ENCODE measurements around the gene KRT35.

Gene KRT35

DNA sequence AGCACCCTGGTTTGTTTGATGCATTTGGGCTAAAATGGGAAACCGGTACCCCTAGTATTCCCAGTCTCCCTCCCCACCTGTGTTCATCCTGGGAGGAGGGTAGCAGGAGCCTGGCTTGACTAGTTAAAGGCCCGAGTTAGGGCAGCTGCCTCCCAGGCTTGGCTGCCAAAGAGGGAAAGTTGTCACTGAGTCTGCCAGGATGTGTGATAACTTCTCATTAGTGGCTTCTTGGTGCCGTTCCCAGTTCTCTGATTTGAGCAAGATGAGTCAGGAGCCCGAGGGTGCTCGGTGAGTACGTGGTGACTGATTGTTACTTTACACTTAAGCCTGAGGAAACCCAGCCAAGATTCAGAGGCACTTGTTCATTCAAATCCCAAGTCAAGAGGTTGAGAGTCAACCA, 16.3 kb downstream of the KRT35 start:
- H3K9ac ChIP-seq (ENCODE audit: low read depth, low read length): no peak overlapping the region

DNA sequence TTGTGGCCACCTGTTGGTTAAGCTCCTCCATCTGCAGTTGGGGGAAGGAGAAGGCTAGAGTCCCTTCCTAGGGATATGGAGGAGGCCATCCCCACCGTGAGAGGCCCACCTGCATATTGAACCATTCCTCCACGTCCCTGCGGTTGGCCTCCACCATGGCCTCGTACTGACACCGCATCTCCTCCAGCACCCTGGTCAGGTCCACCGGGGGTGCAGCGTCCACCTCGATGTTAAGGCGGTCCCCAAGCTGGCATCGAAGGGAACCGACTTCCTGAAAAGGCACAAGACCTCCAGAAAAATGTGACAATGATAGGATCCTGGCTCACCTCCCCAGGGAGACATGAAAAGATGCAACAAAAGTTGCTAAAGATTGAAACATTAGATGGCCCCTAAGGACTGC, 16.8 kb downstream of the KRT35 start:
- H3K9ac ChIP-seq (ENCODE audit: low read depth, low read length): no peak overlapping the region

More for the DNA sequence above, 16.3 kb downstream of the KRT35 start:
- Histone ChIP-seq H3K27me3 (ENCODE audit: control insufficient read depth, insufficient read depth, low read length) (no peaks in the 10 kb centered on the region), H3K36me3 (ENCODE audit: control insufficient read depth, insufficient read depth, low read length) (no peaks in the 10 kb centered on the region), H3K4me3 (ENCODE audit: low read depth, low read length) (no peak overlapping the region), H3K9me3 (ENCODE audit: control insufficient read depth, insufficient read depth, low read length) (no peaks in the 10 kb centered on the region), H3K27ac (ENCODE audit: low read depth, low read length) (no peak overlapping the region), H3K4me1 (ENCODE audit: control insufficient read depth, insufficient read depth, low read length) (no peaks in the 10 kb centered on the region)

DNA sequence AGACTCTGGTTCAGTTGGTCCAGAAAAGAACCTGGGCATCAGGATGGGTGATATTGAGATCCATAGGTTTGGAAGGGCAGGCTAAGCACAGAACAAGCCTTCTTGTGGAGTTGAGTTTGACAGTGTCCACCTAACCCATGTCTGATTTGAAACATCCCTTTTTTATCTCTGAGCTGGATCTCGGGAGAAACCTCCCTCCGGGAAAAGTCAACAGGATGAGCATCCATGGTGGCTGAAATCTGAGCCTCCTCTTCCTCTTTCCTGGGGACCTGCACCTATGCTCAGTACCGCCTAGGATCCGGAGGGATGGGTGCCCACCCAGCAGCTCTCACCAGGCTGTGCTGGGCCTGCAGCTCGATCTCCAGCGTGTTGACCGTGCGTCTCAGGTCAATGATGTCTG, 17.2 kb downstream of the KRT35 start:
- Histone ChIP-seq H3K9me3 (ENCODE audit: control insufficient read depth, insufficient read depth, low read length) (no peaks in the 10 kb centered on the region), H3K27me3 (ENCODE audit: control insufficient read depth, insufficient read depth, low read length) (no peaks in the 10 kb centered on the region), H3K4me3 (ENCODE audit: low read depth, low read length) (no peak overlapping the region), H3K36me3 (ENCODE audit: control insufficient read depth, insufficient read depth, low read length) (no peaks in the 10 kb centered on the region), H3K9ac (ENCODE audit: low read depth, low read length) (no peak overlapping the region), H3K27ac (ENCODE audit: low read depth, low read length) (no peak overlapping the region), H3K4me1 (ENCODE audit: control insufficient read depth, insufficient read depth, low read length) (no peaks in the 10 kb centered on the region)

More for the DNA sequence above, 16.8 kb downstream of the KRT35 start:
- Histone ChIP-seq H3K36me3 (ENCODE audit: control insufficient read depth, insufficient read depth, low read length) (no peaks in the 10 kb centered on the region), H3K4me1 (ENCODE audit: control insufficient read depth, insufficient read depth, low read length) (no peaks in the 10 kb centered on the region), H3K27ac (ENCODE audit: low read depth, low read length) (no peak overlapping the region), H3K9me3 (ENCODE audit: control insufficient read depth, insufficient read depth, low read length) (no peaks in the 10 kb centered on the region), H3K4me3 (ENCODE audit: low read depth, low read length) (no peak overlapping the region), H3K27me3 (ENCODE audit: control insufficient read depth, insufficient read depth, low read length) (no peaks in the 10 kb centered on the region)

DNA sequence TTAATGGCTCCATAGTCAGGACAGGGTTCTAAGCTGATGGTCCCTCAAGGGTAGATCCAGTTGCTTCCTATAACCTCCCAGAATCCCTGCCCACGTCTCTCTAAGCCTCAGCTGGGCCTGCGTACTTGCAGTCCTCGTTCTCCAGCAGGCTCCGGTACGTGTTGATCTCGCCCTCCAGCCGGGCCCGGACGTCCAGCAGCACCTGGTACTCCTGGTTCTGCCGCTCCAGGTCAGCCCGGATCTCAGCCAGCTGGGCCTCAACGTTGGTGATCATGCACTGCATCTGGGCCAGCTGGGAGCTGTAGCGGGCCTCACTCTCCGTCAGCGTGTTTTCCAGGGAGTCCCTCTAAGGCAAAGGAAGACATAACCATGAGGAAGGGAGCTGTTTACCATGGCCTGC, 18.2 kb downstream of the KRT35 start:
- Histone ChIP-seq H3K27me3 (ENCODE audit: control insufficient read depth, insufficient read depth, low read length) (no peaks in the 10 kb centered on the region), H3K4me3 (ENCODE audit: low read depth, low read length) (no peak overlapping the region), H3K9me3 (ENCODE audit: control insufficient read depth, insufficient read depth, low read length) (no peaks in the 10 kb centered on the region), H3K4me1 (ENCODE audit: control insufficient read depth, insufficient read depth, low read length) (no peaks in the 10 kb centered on the region), H3K36me3 (ENCODE audit: control insufficient read depth, insufficient read depth, low read length) (no peaks in the 10 kb centered on the region), H3K27ac (ENCODE audit: low read depth, low read length) (no peak overlapping the region), H3K9ac (ENCODE audit: low read depth, low read length) (no peak overlapping the region)

DNA sequence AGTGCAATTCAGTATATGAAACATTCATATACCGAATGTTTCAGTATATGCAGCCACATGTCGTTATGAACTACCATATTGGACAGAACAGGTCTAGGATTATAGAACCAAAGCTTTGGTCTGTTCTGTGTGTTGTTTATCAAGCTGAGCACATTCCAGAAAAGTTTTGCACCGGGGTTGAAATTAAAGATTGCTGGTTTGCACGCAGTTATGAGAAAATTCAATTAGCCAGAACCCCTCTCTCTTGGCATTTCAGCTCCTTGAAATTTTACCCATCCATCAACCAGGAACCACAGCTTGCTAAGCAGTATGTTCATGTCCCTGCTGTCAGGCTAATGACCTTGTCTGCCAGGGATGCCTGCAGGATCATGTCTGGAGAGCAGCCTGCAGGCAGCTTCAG, 23.3 kb downstream of the KRT35 start:
- no peak overlapping the region for H3K4me3 ChIP-seq (ENCODE audit: low read depth, low read length)
- no peaks in the 10 kb centered on the region for H3K9me3 ChIP-seq (ENCODE audit: control insufficient read depth, insufficient read depth, low read length)
- H3K27ac ChIP-seq (ENCODE audit: low read depth, low read length): no peak overlapping the region
- H3K9ac ChIP-seq (ENCODE audit: low read depth, low read length): no peak overlapping the region
- no peaks in the 10 kb centered on the region for H3K36me3 ChIP-seq (ENCODE audit: control insufficient read depth, insufficient read depth, low read length)
- H3K27me3 ChIP-seq (ENCODE audit: control insufficient read depth, insufficient read depth, low read length): no peaks in the 10 kb centered on the region
- H3K4me1 ChIP-seq (ENCODE audit: control insufficient read depth, insufficient read depth, low read length): no peaks in the 10 kb centered on the region

DNA sequence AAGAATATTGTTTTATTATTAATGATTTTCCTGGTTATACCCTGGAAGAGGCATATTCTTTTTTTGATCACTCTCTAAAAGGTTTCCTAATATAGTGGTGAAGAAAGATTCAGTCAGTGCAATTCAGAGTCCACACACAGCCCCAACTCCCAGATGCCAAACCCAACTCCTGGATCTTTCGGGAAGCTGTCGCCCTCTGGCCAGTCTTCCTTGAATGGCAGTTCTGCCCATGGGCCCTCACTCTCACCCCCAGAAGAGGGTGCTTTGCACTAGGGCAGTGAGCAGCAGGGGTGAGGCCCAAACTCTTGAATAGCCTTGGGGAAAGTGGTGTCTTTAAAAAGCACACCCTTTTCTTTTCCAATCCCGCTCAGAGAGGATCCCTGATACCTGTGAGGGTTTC, 24.7 kb downstream of the KRT35 start:
- Histone ChIP-seq H3K36me3 (ENCODE audit: control insufficient read depth, insufficient read depth, low read length) (no peaks in the 10 kb centered on the region), H3K4me3 (ENCODE audit: low read depth, low read length) (no peak overlapping the region), H3K27me3 (ENCODE audit: control insufficient read depth, insufficient read depth, low read length) (no peaks in the 10 kb centered on the region), H3K4me1 (ENCODE audit: control insufficient read depth, insufficient read depth, low read length) (no peaks in the 10 kb centered on the region), H3K27ac (ENCODE audit: low read depth, low read length) (no peak overlapping the region), H3K9me3 (ENCODE audit: control insufficient read depth, insufficient read depth, low read length) (no peaks in the 10 kb centered on the region), H3K9ac (ENCODE audit: low read depth, low read length) (no peak overlapping the region)

DNA sequence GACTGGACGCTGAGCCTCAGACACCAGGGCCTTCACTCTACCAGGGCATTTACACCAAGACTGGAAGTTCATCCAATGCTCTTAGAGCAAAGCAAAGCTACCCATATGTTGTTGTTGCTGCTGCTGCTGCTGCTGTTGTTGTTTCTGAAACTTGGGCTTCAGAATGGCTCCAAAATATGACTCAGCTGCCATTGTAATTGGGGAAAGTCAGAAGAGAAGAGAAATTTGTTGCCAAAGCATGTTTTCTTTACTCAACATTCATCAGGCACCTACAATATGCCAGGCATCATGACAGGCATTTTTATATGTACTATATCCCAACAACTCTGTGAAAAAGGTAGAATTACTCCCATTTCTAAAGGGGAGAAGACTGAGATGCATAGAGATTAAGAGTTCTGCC, 25.7 kb downstream of the KRT35 start:
- no peaks in the 10 kb centered on the region for H3K36me3 ChIP-seq (ENCODE audit: control insufficient read depth, insufficient read depth, low read length)
- no peak overlapping the region for H3K27ac ChIP-seq (ENCODE audit: low read depth, low read length)
- no peaks in the 10 kb centered on the region for H3K9me3 ChIP-seq (ENCODE audit: control insufficient read depth, insufficient read depth, low read length)
- H3K9ac ChIP-seq (ENCODE audit: low read depth, low read length): no peak overlapping the region
- no peak overlapping the region for H3K4me3 ChIP-seq (ENCODE audit: low read depth, low read length)
- no peaks in the 10 kb centered on the region for H3K4me1 ChIP-seq (ENCODE audit: control insufficient read depth, insufficient read depth, low read length)
- H3K27me3 ChIP-seq (ENCODE audit: control insufficient read depth, insufficient read depth, low read length): no peaks in the 10 kb centered on the region

DNA sequence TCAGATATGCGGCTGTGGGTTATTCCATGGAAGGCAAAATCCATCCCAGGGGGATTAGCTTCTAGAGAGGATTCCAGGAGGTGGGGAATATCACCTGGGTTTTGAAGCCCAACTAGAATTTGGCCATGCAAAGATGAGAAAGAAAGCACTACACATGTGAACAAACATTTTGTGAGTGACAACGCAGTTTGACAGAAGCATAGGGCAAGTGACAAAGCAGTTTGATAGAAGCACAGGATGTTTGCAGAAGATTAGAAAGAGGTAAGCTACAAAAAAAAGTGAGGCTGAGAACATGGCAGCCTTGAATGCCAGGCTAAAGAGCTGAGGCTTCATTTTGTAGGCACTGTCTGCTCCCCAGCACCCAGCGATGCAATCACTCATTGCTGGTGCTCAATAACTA, 27.9 kb downstream of the KRT35 start:
- no peaks in the 10 kb centered on the region for H3K36me3 ChIP-seq (ENCODE audit: control insufficient read depth, insufficient read depth, low read length)
- H3K27me3 ChIP-seq (ENCODE audit: control insufficient read depth, insufficient read depth, low read length): no peaks in the 10 kb centered on the region
- no peaks in the 10 kb centered on the region for H3K9me3 ChIP-seq (ENCODE audit: control insufficient read depth, insufficient read depth, low read length)
- H3K4me3 ChIP-seq (ENCODE audit: low read depth, low read length): no peak overlapping the region
- no peaks in the 10 kb centered on the region for H3K4me1 ChIP-seq (ENCODE audit: control insufficient read depth, insufficient read depth, low read length)
- H3K27ac ChIP-seq (ENCODE audit: low read depth, low read length): no peak overlapping the region
- no peak overlapping the region for H3K9ac ChIP-seq (ENCODE audit: low read depth, low read length)

DNA sequence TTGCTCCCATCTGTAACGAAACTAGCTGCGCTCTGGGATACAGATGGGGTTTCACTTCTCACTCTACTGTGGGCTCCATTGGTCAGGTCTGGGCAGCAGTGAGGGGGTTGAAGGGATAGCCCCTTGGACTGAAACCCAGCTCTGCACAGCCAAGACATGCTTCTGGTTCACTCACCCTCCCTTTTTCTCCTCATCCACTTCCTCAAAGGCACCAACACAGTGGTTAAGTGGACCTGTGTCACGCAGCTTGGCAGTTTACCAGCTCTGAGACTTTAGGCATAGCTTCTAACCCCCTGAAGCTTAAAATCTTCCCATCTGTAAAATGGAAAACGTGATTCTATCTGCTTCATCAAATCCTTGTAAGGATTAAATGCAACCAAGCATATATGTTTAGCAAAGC, 28.7 kb downstream of the KRT35 start:
- no peak overlapping the region for H3K4me3 ChIP-seq (ENCODE audit: low read depth, low read length)
- no peaks in the 10 kb centered on the region for H3K4me1 ChIP-seq (ENCODE audit: control insufficient read depth, insufficient read depth, low read length)
- no peak overlapping the region for H3K27ac ChIP-seq (ENCODE audit: low read depth, low read length)
- H3K9me3 ChIP-seq (ENCODE audit: control insufficient read depth, insufficient read depth, low read length): no peaks in the 10 kb centered on the region
- H3K36me3 ChIP-seq (ENCODE audit: control insufficient read depth, insufficient read depth, low read length): no peaks in the 10 kb centered on the region
- H3K27me3 ChIP-seq (ENCODE audit: control insufficient read depth, insufficient read depth, low read length): no peaks in the 10 kb centered on the region
- H3K9ac ChIP-seq (ENCODE audit: low read depth, low read length): no peak overlapping the region

DNA sequence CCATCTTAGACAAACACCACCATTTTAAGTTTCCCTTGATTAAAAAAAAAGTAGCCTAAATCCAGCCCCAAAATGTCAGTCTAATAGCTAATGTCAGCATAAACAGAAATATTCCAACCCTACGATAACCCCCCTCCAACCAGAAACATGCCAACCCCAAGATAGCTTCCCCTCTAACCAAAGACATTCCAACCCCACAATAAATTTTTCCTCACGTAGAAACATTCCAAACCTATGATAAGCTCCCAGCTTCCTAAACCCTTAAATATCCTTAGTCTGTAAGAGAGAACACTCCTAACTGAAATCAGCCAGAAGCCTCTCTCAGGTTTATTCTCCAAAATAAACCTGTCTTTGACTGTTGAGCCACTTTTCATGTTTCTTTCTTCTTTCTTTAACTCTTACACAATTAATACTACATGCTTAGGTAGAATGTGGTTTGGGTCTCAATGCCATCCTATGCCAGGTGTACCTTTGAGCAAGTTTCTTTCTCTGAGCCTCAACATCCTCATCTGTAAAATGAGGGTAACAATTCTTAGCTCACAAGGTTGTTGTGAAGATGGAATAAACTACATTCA, 29.7 kb downstream of the KRT35 start:
- no peak overlapping the region for H3K27ac ChIP-seq (ENCODE audit: low read depth, low read length)
- H3K9me3 ChIP-seq (ENCODE audit: control insufficient read depth, insufficient read depth, low read length): no peaks in the 10 kb centered on the region
- no peaks in the 10 kb centered on the region for H3K27me3 ChIP-seq (ENCODE audit: control insufficient read depth, insufficient read depth, low read length)
- no peak overlapping the region for H3K4me3 ChIP-seq (ENCODE audit: low read depth, low read length)
- H3K4me1 ChIP-seq (ENCODE audit: control insufficient read depth, insufficient read depth, low read length): no peaks in the 10 kb centered on the region
- no peak overlapping the region for H3K9ac ChIP-seq (ENCODE audit: low read depth, low read length)
- no peaks in the 10 kb centered on the region for H3K36me3 ChIP-seq (ENCODE audit: control insufficient read depth, insufficient read depth, low read length)

DNA sequence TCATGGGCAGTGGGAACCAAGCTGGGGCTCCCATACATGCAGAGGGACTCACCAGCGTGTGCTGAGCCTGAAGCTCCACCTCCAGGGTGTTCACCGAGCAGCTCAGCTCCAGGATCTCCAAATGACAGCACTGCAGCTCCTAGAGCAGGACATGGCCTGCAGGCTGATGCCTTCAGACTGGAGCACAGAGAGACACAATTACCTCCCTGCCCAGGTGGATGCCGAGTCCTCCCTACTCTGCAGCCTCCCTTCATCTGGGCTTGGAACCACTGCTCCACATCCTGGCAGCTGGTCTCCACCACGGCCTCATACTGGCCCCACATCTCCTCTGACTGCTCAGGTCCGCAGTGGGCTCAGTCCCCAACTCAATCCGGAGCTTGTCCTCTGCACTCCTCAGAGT, 31.9 kb downstream of the KRT35 start:
- Histone ChIP-seq H3K36me3 (ENCODE audit: control insufficient read depth, insufficient read depth, low read length) (no peaks in the 10 kb centered on the region), H3K27ac (ENCODE audit: low read depth, low read length) (no peak overlapping the region)

DNA sequence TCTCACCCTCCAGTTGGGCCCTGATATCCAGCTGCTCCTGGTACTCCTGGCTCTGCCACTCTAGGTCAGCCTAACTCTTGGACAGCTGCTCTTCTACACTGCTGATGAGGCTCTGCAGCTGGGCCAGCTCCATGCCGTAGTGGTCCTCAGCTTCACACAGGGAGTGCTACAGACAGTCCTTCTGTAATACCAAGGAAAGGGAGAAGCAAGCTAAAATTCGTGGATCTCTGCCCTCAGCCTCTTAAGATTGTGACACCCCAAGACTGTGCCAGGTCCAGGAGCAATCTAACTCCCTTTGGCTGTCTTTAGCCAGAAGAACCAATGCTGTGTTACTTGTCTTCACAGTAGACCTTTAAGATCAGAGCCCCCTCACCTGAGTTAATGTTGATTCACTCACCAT, 32.4 kb downstream of the KRT35 start:
- H3K27me3 ChIP-seq (ENCODE audit: control insufficient read depth, insufficient read depth, low read length): no peaks in the 10 kb centered on the region
- no peaks in the 10 kb centered on the region for H3K4me1 ChIP-seq (ENCODE audit: control insufficient read depth, insufficient read depth, low read length)
- H3K9me3 ChIP-seq (ENCODE audit: control insufficient read depth, insufficient read depth, low read length): no peaks in the 10 kb centered on the region
- H3K4me3 ChIP-seq (ENCODE audit: low read depth, low read length): no peak overlapping the region
- H3K36me3 ChIP-seq (ENCODE audit: control insufficient read depth, insufficient read depth, low read length): no peaks in the 10 kb centered on the region
- no peak overlapping the region for H3K27ac ChIP-seq (ENCODE audit: low read depth, low read length)
- H3K9ac ChIP-seq (ENCODE audit: low read depth, low read length): no peak overlapping the region

More for the DNA sequence above, 31.9 kb downstream of the KRT35 start:
- Histone ChIP-seq H3K4me1 (ENCODE audit: control insufficient read depth, insufficient read depth, low read length) (no peaks in the 10 kb centered on the region), H3K4me3 (ENCODE audit: low read depth, low read length) (no peak overlapping the region), H3K9me3 (ENCODE audit: control insufficient read depth, insufficient read depth, low read length) (no peaks in the 10 kb centered on the region), H3K9ac (ENCODE audit: low read depth, low read length) (no peak overlapping the region), H3K27me3 (ENCODE audit: control insufficient read depth, insufficient read depth, low read length) (no peaks in the 10 kb centered on the region)
